ENCODE results near the gene PLIN5.
"Not testable (repeated sequence)": the region's sequence is repeated elsewhere in the genome, so short reads cannot be mapped to it uniquely, and the experiment has no call there.

The PLIN5 gene

DNA sequence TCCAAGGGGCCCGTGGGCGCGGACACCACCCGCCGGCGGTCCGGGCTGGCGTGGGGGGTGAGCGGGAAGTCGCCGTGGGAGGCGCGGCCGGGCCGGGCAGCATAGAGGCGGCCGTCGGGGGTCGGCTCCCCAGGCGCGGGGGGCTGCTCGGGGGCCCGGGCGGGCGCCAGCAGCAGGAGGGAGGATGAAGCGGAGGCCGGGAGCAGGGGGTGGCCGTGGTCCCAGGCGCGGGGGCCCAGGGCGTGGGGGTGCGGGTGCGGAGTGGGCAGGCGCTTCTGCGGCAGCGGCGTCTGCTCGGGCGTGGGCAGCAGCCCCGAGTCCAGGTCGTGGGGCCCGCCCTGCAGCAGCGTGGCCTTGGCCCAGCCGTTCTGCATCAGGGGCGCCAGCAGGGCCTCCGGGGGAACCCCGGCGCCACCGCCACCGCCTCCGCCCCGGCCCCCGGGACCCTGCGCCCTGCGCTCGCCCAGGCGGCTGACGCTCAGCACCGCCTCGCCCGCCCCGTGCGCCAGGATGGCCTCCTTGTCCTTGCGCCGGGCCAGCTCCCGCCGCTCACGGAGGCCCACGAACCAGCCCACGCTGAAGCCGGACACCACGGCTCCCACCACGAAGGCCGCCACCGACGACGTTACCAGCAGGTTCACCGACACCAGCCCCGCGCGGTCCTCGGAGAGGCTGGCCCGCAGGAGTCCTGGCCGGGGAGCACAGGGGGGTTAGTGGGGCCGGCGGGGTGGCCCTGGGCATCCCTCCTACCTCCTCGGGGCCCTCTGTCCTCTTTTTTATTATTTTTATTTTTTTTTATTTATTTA lies 9.0 kb upstream of the PLIN5 start:
- no peak for DNase-seq (ENCODE audit: low read depth, low spot score)
- ChIA-PET POLR2A (no interaction called here), CTCF (interaction anchor here (1.0 to 1.2 kb wide), 2 partner anchors 19 to 92 kb away, joined by 3 to 4 read pairs; no protein-coding TSS in a partner anchor)
- H3K4me3 ChIP-seq (ENCODE audit: low read depth, low read length) = no peak overlapping the region
- TF ChIP-seq, protein P1, sequence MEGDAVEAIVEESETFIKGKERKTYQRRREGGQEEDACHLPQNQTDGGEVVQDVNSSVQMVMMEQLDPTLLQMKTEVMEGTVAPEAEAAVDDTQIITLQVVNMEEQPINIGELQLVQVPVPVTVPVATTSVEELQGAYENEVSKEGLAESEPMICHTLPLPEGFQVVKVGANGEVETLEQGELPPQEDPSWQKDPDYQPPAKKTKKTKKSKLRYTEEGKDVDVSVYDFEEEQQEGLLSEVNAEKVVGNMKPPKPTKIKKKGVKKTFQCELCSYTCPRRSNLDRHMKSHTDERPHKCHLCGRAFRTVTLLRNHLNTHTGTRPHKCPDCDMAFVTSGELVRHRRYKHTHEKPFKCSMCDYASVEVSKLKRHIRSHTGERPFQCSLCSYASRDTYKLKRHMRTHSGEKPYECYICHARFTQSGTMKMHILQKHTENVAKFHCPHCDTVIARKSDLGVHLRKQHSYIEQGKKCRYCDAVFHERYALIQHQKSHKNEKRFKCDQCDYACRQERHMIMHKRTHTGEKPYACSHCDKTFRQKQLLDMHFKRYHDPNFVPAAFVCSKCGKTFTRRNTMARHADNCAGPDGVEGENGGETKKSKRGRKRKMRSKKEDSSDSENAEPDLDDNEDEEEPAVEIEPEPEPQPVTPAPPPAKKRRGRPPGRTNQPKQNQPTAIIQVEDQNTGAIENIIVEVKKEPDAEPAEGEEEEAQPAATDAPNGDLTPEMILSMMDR (IDR thresholded peaks at IDR 0.05; ENCODE audit: insufficient read depth, low read length, missing control alignments) = no peak

DNA sequence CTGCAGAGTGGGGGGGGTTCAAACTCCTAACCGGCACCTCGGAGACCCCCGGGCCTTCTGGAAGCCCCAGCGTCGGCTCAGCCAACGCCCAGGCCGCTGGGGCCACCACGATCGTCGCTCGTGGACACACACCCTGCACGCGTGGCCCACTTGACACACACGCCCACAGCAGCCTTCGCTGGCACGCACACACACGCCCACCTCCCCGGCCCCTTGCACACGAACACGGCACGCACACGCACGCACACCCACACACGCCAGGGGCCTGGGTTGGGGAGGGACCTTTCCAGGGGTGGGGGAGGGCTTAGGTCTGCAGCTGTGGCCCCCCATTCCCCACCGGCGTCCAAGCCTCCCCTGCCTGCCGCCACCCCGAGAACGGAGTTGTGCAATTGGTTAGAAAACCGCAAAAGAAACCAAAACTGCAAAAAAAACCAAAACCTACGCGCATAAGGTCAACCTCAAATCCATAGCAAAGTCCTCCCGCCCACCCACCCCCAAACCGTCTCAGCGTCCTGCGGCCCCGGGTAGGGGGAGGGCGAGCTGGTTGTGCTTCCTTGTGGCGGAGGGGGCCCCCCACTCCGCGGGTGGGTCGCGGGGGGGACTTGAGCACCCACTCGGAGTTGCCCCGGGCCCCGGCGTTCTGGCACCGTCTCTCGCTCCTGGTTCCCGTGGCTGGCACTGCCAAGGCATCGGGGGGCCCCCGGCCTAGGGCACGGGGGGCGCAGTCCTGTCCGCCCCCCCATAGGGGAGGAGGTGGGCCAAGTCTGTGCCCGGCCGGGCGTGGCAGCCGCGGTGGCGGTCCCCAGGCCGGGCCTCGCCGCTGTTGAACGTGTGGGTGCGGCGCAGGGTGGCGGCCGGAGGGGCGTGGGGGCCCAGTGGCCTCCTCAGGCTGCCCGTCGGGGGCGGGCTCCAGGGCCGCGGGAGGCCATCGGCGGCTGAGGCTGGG lies 8.1 kb upstream of the PLIN5 start:
- DNase-seq (ENCODE audit: low read depth, low spot score) = no peak
- no peak overlapping the region for H3K4me3 ChIP-seq (ENCODE audit: low read depth, low read length)
- ChIA-PET CTCF (no interaction called here), POLR2A (no interaction called here)
- TF ChIP-seq, protein P1 (IDR thresholded peaks at IDR 0.05; ENCODE audit: insufficient read depth, low read length, missing control alignments) = no peak

DNA sequence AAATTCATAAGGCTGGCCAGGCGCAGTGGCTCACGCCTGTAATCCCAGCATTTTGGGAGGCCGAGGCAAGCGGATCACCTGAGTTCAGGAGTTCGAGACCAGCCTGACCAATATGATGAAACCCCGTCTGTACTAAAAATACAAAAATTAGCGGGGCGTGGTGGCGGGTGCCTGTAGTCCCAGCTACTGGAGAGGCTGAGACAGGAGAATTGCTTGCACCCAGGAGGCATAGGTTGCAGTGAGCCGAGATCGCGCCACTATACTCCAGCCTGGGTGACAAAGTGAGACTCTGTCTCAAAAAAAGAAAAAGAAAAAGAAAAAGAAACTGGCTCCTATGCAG lies 6.8 kb upstream of the PLIN5 start:
- CTCF ChIA-PET = interaction anchor here (1.3 to 1.6 kb wide), 2 partner anchors 15 to 94 kb away, joined by 3 read pairs; no protein-coding TSS in a partner anchor
- POLR2A ChIA-PET; H3K4me3 ChIP-seq (ENCODE audit: low read depth, low read length); DNase-seq (ENCODE audit: low read depth, low spot score): not testable (repeated sequence)

DNA sequence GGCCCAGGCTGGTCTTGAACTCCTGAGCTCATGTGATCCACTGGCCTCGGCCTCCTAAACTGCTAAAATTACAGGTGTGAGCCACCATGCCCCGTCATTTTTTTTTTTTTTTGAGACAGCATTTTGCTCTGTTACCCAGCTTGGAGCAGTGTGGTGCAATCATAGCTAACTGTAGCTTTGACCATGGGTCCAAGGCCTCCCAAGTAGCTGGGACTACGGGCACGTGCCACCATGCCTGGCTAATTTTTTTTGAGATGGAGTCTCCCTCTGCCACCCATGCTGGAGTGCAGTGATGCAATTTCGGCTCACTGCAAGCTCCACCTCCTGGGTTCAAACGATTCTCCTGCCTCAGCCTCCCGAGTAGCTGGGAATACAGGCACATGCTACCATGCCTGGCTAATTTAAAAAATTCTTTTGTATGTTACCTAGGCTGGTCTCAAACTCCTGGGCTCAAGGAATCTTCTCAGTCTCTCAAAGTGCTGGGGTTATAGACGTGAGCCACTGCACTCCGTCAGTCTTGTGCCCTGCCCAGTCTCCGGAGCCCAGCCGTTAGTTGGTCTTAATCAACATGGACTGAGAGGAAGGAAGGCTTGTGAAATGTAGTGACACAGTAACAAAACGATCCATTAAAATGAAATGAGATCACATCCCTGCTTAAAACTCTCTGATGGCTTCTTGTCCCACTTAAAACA lies 6.2 kb upstream of the PLIN5 start:
- TF ChIP-seq, protein P1 (IDR thresholded peaks at IDR 0.05; ENCODE audit: insufficient read depth, low read length, missing control alignments) = no peak
- DNase-seq (ENCODE audit: low read depth, low spot score) = no peak
- CTCF ChIA-PET = interaction anchor here (1.3 to 1.7 kb wide), 3 partner anchors 15 to 95 kb away, joined by 3 to 10 read pairs (median 3); no protein-coding TSS in a partner anchor
- POLR2A ChIA-PET = no interaction called here
- no peak overlapping the region for H3K4me3 ChIP-seq (ENCODE audit: low read depth, low read length)

DNA sequence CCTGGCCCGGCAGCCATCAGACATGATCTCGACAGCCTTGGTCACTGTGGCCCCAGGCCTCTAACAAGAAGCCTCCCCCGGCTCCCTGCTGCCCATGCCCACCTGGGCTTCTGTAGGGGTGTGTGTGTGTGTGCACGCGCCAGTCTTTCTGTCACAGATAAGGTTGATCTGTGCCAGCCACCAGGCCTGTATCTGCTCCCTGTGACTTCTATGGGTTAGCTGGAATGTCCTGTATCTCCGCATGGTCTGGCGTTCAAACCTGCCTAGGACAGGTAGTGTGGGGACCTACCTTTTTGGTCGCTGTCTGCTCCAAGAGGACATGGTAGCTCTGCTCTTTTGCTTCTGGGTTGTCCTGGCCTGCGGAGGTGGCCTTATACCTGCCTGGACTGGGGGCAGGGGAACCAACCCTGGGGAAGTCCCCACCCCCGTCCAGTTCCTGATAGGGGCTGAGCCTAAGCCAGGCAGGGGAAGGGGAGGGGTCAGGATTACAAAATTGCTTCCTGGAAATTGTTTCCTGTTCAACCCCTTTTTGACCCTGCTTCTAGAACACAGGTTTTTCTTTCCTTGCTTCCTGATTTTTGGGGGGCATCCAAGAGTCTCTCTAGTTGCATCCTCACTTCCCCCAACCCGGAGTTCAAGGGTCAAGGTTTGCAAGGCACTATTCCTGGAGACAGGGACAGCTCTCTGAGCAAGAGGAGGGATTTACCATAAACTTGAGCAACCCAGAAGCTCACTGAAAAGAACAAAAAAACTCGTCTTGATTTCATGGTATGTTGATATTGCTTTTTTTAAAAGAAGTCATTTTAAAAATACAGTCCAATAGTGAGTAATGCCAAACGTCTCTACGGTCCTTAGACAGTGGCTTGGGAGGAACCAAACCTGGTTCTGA lies 4.9 kb upstream of the PLIN5 start, which contains the start of gene LRG1:
LRG1 (minus strand) TSS at position 344 of the 889 bp plus-strand sequence; CDS start at position 321, 23 bp downstream.
- POLR2A ChIA-PET = no interaction called here
- CTCF ChIA-PET = interaction anchor here (0.6 to 7.0 kb wide), 4 partner anchors 15 to 293 kb away, joined by 3 to 84 read pairs (median 10); no protein-coding TSS in a partner anchor
- DNase-seq (ENCODE audit: low read depth, low spot score) = no peak
- TF ChIP-seq, protein P1 (IDR thresholded peaks at IDR 0.05; ENCODE audit: insufficient read depth, low read length, missing control alignments) = no peak
- no peak within 1 kb of the TSS for H3K4me3 ChIP-seq (ENCODE audit: low read depth, low read length)

Measured in AG04449 (cell line).